GM18508 (cell line): Measurements from ENCODE around the gene NTM.
"Not testable (repeated sequence)": the region's sequence is repeated elsewhere in the genome, so short reads cannot be mapped to it uniquely, and the experiment has no call there.

Source experiments
- ATAC-seq: cut with Tn5 transposase; IDR thresholded peaks from one replicate; pipeline ENCODE4 v1.9.1; 2021; ENCODE audit warnings: moderate number of reproducible peaks; ENCODE audit not compliant: insufficient read depth, unreplicated experiment

Gene NTM

DNA sequence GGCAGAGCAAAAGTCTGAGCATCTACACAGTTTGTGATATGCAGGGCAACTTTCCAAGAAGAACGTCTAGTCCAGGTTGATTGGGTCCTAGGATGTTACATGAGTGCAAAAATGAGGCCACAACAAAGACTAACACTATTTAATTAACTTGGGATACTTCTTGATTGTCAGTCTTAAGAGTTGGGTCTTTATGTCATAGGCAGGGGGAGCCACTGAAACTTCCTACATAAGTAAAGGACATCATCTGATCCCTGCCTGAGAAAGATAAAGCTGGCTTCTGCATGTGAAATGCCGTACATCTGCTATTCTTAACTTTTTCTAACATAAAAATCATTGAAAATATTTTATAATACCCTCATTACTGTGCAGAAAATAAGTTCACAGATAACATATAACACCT lies 525.5 kb downstream of the NTM start:
- ATAC-seq, result no peak

DNA sequence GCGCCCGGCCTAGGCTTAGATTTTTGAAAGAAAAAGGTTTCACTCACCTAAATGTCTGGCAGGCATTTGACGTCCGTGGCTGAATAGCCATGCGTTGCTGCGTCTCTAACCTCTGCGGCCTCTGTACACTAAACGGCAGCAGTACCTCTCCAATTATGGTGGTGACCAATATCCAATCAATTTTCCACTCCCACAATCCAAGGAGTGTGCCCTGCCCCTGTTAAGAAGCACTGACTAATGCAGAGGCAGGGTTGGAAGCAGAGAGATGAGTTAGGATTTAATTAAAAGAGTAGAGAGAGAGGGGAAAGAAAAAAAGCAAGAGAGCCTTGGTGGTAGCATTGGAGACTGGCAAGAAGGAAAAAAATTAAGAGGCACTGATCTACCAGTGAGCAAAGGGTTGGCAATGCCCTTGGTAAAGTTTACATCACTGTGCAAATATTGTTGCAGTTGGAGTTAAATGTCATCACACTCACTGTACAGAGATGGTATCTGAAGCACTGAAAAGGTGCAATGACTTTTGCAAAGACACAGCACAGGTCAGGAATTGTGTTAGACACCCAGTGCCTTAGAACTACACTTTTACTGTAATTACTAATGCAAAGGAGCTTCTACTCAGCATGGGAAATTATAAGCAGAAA lies 526.7 kb downstream of the NTM start:
- no peak for ATAC-seq

DNA sequence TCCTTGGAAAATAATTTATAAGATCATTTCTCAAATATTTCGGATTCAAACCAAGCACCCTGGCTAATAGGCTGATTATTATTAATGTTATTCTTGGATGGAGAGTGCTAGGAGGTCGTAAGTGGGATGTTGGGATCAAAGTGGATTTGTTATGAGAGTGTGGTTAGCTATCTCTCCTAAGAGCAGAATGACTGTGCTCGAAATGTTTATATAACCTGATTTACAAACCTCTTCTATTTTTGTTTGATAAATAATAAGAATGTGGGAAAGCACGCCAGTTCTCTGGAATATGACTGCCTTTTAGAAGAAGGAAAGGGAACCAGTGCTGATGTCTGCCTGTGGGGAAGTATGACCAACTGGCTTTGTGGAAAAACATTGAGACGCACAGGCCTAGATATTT lies 527.5 kb downstream of the NTM start:
- ATAC-seq, result no peak

DNA sequence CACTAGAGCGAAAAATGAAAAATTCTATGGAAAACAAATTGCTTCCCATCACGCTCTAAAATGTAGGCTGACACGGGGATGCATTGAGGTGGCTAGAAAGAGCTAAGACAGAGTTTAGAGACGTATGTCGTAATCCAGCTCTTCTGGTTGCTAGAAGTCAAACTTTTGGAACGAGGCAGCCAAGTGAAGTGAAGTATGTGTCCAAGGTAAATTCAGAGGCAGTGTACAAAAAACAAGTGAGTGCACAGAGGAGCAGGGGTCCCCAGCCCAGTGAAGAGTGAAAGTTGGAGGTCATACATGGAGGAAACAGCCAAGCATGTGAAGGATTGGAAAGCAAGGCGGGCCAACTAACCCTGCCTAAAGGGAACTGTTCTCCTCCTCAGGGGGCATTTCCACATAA lies 528.5 kb downstream of the NTM start:
- no peak for ATAC-seq

DNA sequence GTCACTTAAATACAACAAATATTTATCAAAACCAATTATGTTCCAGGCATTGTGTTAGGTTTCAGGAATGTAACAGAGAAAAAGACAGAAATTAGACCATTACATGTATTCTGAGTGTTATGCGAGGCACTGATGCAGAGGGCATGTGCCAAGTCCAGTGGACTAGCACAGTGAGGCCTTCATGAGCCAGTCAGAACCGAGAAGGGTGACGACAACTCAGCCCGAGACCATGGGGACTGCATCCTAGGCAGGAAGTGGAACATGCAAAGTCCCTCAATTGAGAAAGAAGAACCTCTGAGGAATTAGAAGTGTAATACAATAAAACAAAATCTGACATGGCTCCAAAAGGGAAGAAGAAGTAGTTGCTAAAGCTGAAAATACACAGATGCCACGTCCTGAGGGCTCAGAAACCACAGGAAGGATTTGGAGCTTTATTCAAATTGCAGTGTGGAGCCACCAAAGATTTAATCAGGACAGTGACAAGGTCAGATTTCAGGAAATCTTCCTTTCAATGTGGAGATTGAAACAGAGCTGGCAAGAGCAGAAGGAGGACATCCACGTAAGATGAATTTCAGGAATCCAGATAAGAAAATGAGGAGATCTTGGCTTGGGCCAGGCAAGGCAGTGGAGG lies 529.6 kb downstream of the NTM start:
- no peak for ATAC-seq

DNA sequence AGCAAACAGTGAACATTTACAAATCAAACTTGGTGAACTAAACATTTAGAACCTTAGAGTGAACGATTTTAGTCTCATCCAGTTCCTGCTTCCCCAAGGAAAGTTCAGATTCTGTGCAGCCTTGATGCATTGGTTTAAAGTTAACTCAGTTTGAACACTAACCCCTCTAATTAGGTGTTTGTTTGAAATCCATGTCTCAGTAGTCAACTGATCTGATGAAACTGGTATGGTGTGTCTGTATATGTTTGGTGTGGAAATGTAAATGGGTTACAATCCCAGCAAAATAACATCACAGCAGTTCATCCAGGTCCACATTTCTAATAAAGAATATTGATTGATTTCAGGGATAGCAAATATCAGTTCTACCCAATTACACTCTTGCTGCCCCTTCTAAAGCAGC lies 532.0 kb downstream of the NTM start:
- ATAC-seq, result no peak

DNA sequence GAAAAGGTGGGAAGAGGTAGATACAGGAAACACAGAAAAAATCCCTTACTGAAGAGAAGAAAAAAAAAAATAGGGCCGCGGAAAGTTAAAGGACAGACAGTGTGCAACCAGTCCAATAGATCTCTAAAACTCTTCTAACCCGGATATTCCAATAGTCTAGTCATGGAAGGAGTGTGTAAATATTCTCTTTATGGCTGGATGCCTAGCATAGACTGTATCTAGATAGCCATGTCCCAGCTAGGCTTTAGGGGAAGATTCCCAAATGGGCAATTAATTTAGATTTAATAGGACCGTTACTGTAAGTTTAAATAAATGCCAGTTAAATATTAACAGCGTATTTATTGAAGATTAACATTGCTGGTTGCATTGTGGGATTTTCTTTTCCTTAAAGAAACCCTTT lies 532.7 kb downstream of the NTM start:
- no peak for ATAC-seq

DNA sequence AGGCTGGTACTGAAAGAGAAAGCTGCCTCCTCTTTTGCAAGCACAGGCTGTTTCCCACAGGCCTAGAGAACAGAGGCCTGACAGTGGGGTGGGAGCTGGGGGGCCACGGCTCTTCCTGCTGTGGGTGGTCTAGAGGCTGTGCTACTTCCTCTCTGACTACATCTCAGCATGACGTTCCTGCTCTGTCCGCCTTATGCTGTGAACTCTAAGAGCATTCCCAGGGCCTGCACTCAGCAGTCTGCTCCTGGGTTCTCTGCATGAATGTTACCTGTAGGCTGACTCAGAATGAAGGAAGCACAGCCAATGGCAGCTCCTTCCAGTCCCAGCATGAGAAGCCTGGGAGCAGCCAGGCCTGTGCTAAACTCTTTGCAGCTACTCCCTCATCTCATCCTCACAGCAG lies 534.3 kb downstream of the NTM start:
- ATAC-seq, result no peak

DNA sequence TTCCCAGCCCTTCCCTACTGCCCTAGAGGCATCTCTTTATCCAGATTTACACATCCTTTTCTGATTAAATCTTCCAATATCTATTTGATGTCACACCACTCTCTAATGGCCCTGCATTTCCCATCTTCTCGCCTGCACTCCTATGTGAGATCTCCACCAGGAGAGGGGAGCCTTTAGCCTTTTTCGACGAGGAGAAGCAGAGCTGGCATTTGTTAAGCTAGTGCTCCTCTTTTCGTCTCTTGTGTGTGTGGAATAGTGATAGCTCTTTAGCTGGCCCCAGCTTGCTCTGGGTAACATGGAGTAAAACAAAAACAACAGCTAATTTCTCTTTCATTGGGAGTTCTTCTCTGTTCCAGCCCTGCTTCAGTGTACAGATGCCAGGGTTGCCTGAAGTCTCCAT lies 536.5 kb downstream of the NTM start:
- no peak for ATAC-seq

DNA sequence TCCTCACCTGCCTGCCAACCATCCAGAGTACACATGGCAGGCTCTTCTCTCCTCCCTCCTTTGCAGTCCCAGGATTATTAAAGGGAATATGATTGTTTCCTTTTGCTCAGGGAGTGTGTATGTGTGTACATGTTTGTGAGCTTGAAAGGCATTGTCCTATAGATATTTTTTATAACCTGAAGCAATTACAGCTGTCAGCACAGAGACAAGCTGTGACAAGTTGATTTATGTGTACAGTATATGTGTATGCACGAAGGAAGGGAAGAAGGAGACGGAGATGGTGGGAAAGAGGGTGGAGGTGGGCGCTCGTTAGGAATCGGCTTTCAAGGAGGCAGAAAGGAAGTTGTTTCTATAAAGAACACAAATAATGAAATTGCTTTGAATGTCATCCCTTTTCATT lies 537.0 kb downstream of the NTM start:
- ATAC-seq, result no peak

DNA sequence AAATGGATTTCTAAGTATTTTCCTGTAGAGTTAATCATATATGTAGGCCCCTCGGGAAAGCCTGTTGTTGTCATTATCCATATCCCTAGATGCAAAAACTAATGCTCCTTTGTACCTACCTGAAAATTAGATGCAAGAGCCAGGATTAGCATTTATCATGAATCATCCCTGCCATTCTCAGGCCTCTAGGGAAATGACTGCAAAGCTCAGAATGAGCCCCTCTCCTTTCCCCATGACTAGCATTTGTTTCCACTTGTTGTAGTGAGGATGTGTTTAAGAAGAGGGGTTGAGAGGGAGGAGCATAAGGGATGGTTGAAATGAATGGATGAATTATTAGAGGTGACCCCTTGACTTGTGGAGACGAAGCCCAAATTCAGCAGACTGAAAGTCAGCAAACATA lies 537.9 kb downstream of the NTM start:
- no peak for ATAC-seq

DNA sequence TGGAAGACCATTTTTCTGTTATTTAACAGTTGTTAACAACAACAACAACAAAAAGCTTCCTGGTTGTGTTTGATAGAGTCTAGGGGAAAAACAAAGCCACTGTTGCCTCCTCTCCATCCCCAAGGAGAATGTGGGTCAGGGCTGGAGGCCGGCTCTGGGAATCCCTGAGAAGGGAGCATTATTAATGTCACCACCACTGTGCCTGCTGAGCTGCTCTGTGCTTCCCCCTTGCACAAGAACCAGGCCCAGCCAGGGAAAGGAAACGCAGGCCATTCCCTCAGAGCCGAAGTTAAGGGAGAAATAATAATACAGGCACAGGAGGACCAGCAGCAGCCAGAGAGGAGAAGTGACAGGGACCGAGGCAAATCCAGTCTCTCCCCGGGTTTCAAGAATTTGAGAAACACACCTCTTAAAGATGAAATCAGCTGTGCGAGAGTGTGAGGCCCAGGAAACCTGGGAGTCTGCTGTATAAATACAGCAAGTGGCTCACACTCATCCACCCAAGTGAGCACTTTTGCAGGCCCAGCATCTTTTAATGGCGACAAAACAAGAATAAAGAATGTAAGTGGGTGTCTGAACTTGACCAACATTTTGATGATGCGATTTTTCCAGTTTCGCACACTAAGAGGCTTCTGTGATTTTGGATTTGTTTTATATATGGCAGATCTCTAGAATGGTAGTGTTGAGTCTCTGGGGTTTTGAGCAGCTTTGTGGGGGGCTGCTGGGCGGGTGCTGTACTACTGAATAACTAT lies 539.2 kb downstream of the NTM start:
- no peak for ATAC-seq

DNA sequence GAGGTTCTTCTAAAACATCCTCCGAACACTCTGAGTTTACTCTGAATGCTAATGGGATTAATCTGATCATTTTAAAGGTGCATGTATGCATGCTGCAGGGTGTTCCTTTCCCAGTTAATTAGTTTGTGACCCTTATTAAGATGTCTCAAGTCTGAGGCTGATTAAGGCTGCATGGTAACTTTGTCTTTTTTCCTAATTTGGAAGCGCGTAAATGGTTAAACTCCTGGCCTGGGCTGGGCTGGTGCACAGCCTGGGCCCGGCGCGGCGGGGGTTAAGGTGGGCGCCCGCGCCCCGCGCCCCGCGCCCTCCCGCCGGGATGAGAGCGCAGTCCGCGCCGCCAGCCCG lies 539.7 kb downstream of the NTM start:
- ATAC-seq, result no peak

DNA sequence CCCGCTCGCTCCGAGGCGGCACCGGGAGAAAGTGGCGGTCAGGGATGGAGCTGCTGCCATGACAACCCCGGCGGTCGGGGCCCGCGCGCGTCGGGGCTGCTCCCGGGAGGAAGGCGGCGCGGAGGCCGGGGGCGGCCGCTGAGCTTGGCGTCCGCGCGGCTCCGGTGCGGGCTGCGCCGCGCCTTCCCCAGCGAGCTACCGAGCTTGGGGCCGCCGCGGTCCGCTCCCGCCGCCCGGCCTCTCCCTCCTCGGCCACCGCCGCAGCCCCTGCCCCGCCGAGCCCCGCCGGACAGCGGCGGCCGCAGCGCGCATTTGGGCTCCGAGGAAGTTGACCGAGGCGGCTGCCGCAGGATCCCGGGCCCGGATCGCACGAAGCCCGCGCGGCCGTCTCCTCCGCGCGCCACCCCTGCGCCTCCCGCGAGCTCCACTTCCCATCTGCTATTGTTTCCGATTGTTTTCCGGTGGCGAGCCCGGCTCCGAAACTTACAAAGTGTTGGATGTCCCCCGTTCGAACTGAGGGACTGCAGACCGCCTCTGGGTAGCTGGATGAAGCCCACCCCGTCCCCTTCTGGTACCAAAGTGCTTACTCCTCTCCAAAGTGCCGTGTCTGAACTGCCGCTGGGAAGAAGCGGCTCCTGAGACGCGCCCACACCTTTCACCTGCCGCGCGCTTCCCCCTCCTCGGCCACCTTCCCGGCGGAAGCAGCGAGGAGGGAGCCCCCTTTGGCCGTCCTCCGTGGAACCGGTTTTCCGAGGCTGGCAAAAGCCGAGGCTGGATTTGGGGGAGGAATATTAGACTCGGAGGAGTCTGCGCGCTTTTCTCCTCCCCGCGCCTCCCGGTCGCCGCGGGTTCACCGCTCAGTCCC lies 540.3 kb downstream of the NTM start:
- ATAC-seq, result no peak

DNA sequence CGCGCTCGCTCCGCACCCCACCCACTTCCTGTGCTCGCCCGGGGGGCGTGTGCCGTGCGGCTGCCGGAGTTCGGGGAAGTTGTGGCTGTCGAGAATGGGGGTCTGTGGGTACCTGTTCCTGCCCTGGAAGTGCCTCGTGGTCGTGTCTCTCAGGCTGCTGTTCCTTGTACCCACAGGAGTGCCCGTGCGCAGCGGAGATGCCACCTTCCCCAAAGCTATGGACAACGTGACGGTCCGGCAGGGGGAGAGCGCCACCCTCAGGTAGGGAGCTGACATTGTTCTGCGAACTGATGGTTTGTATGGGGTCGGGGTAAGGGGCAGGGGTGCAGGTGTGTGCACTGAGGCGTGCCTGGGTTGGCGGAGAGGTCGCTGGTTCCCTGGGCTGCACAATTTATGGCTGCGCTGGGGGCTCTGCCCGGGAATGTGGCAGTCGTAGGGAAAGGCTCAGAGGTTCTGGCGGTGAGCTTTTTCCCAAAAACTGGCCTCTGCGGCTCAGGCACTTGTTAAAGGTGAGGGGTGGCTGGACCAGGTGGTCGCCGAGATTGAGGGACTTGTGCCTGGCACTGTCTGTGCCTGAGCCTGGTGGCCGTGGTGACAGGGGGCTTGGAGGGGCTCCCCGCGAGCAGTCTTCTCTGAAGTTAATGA lies 541.1 kb downstream of the NTM start:
- not testable (repeated sequence) for ATAC-seq

DNA sequence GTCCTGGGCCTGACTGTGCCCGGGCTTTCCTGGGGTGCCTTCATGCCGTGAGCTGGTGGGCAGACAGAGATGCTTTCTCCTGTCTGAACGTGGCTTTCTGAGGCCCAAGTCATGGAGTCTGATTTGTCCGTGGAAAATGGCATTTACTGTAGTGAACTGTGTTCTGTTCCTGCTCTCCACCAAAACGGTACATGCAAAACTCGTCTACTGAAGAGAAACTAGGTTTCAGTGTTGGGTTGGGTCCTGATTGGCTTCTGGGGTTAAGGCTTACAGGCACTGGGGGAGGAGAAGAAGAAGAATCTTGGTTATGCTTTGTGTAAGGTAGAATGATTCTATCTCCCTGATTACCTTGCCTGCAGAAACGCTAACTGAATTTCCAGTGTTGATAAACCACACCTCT lies 541.7 kb downstream of the NTM start:
- ATAC-seq, result no peak

DNA sequence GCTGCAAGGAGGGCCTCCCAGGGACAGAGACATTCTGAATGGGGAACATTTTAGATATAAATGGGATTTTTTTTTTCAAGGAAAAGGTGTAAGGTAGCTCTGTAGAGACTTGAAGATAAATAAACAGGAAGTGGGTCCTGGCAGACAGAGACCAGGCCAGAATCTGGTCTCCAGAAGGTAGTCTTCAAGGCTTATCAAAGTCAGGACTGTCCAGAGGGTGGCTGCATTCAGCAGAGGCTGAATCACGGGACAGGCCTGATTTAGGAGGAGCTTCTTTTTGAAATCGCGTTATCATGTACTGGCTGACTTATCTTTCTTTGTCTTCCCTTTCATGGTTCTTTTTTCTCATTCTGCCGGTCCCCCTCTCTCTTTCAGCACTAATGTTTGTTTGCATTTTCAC lies 542.9 kb downstream of the NTM start:
- no peak for ATAC-seq

DNA sequence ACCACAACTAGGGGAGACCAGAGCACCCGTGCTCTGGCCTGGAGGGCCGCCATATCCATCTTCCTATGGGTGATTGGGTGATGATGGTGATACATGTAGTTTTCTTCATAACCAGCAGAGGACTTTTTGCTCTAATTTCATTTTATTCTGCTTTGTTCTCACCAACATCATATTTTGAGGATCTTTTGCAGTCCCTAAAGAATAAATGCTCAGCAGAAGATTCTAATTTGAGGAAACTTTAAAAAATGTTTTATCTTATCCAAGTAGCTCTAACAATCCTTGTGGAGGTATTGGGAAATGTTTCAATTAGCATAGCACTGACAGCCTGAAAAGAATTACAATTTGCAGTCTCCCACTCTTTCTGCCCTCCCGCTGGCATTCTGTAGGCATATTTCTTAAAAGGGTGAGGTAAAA lies 544.0 kb downstream of the NTM start:
- ATAC-seq, result no peak

DNA sequence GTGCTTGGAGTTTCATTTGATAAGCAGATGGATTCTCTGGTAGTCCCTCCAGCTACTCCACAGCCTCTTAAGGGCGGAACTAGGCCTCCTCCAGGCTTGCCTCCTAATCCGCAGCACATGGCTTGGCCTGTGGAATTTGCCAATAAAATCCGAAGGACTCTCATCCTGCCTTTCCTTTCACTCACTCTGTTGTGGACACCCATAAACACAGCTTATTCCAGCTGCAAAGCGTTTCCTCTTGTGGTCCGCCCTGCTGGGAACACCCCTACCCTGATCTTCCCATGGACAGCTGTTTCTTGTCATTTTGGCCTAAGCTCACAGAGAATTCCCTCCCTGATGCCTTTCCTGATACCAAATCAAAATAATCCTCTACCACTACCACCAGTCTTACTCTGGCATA lies 546.2 kb downstream of the NTM start:
- ATAC-seq, result no peak

DNA sequence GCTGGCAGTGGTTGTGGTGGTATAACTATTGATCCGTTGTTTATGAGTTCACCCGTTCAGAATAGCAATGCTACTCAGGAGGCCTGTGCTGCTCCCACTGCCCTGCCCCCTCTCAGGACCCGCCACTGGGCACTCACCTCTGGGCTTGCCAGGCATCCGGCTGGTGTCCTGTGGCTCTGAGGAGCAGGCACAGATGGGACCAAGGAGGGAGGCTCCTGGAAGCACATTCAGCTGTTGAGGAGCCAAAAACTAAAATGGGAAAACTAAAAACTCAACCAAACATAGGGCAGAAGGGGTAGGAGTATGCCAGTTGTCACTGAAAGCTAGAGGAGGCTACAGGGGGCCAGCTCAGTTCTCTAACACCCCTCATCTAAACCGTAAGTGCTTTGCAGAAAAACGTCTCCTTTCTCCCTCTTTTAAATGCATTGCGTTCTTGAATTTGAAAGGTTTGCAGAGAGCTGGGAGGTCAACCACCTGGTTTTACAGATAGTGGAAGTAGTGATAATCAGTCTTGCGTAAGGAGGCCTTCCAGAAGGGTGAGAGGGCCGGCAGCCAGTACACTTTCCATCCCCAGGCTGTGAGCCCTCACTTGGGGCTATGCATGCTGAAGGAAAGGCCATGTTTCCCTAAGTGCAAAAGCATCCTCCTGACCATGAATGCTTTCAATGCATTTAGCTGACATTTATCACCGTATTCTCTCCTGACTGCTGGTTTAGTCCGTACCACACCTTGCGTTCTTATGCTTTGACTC lies 547.4 kb downstream of the NTM start:
- ATAC-seq, result no peak
